HG02610 (cell line): Measurements from ENCODE around the gene NAPEPLD.
A peak's percentile ranks its signal among the peaks of the same experiment; 100 is the strongest.
"Not testable (repeated sequence)": the region's sequence is repeated elsewhere in the genome, so short reads cannot be mapped to it uniquely, and the experiment has no call there.

Source experiments
- ATAC-seq: cut with Tn5 transposase; IDR thresholded peaks from one replicate; pipeline ENCODE4 v1.9.1; 2021; ENCODE audit warnings: mild to moderate bottlenecking, moderate library complexity; ENCODE audit not compliant: unreplicated experiment

NAPEPLD gene

GRCh38 chr7:103114576-103115008 lies 34.3 kb downstream of the NAPEPLD start:
- ATAC-seq: no peak

GRCh38 chr7:103113164-103113563 lies 35.7 kb downstream of the NAPEPLD start:
- ATAC-seq: no peak

- not testable (repeated sequence) for ATAC-seq
Measured at GRCh38 chr7:103106703-103107070, 42.2 kb downstream of the NAPEPLD start.

- no peak for ATAC-seq
Measured at GRCh38 chr7:103106005-103106702, 42.7 kb downstream of the NAPEPLD start.

DNA sequence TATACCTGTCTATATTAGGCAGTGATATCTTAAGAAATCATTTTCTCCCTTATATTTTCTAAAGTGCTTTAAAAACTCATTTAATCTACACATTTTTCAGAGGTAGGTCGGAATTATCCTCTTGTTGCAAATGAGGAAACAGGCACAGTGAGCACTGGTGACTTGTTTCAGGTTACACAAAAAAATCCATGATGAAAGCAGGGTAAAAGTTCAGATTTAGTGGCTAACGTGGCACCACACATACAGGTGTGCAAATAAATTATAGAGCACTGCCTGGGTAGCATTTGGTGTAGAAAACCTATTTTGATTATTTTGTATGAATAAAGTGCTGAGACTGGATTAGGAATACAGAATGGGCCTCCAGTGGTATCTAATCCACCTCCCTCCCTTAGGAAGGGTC lies 47.4 kb downstream of the NAPEPLD start:
- ATAC-seq: no peak

DNA sequence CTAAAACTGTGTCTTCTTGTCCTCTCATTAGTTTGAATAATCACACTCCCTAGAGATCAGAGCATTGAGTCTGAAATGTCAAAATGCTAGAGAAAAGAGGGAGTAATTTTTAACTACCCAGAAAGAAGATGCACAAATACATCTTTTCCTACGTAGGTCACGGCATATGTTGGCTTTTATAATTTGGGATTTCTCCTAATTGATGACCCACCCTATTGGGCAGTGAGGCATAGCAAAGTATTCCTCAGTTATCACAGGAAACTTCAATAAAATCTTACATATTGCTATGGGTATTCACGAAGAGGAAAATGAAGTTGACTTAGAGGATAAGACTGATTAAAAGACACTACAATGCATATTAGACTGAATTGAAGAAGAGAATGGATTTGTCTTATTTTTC lies 48.6 kb downstream of the NAPEPLD start:
- ATAC-seq: no peak

- no peak for ATAC-seq
Measured at GRCh38 chr7:103097041-103097440, 51.9 kb downstream of the NAPEPLD start.

- ATAC-seq: not testable (repeated sequence)
Measured at GRCh38 chr7:103095558-103095957, 53.3 kb downstream of the NAPEPLD start.

DNA sequence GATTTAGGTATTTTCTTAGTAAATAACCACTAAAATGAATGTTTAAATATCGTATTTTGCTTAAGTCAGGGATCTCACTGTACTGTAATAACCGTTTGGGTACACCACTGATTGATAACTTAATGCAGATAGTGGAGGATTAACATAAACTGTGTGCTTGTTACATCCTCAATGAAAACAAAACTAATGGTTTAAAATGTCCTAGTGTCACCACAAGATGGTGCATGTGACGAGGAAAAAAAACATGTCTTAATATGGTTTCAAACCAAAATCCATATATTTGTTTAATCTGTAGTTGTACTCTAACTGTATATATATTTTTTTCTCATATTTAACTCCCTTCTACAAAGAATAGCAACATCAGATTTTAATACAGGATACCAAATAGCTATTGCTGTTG lies 54.8 kb downstream of the NAPEPLD start:
- ATAC-seq: no peak

DNA sequence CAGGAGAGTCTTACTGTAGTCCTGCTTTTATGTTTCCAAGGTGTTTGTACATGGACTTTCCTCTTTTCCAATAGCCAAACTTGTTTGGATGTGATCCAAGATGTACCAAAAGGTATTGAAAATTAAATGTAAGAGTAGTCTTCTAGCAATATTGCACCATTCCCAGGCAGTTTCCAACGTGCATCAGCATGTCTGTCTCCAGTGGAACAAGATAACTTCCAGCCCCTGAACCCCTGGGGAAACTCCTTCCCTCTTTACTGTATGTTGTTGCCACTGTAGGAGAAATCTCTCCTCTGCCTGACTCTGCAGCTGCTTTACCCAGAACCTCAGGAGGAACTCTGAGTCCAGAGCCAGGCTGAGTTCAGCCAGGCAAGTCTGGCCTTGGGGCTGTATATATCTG lies 55.5 kb downstream of the NAPEPLD start:
- no peak for ATAC-seq

DNA sequence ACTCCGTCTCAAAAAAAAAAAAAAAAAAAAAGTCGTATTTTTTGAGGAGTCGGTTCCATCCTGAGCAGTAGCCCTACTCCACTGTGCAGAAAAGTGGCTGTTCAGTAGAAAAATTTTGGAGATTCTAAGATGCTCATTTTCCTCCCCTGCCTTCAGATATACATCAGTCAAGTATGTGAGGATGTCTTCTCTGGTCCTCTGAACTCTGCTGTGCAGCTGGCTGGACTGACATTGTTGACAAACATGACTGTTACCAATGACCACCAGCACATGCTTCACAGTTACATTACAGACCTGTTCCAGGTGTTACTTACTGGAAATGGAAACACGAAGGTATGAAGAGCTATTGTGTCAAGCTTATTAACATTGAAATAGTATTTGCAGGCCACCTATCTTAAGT lies 56.6 kb downstream of the NAPEPLD start:
- not testable (repeated sequence) for ATAC-seq

- ATAC-seq: no peak
Measured at GRCh38 chr7:103083210-103083609, 65.7 kb downstream of the NAPEPLD start.

DNA sequence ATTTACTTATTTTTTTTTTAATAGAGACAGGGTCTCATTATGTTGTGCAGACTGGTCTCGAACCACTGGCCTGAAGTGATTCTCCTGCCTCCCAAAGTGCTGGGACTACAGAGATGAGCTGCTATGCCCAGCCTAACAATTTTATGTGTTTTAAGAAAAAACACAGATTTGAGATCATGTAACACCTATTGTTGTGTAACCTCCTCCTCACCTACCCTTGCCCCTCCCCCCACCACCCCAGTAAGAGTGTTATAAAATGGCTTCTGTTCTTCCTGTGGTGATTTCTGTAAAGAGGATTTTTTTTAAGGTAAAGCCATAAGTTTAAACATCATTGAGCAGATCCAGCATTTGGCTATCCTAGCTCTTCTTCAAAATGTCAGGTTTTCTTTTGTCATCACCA lies 66.4 kb downstream of the NAPEPLD start:
- no peak for ATAC-seq

DNA sequence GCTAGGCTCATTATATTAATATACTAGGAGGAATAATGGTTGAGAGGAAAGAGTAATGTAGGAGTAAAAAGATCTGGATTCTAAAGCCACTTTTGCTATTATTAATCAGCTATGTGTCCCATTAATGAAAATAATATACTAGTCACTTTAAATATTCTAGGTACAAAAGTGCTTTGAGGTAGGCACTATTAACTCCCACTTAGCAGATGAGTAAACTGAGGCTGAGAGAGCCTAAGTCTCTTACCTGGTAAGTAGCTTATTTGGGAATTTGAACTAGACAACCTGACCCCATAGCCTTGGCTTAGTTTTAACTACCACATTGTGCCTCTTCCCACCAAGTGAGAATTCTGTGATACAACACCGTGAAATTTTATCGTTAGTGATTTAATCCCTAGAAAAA lies 68.0 kb downstream of the NAPEPLD start:
- no peak for ATAC-seq

DNA sequence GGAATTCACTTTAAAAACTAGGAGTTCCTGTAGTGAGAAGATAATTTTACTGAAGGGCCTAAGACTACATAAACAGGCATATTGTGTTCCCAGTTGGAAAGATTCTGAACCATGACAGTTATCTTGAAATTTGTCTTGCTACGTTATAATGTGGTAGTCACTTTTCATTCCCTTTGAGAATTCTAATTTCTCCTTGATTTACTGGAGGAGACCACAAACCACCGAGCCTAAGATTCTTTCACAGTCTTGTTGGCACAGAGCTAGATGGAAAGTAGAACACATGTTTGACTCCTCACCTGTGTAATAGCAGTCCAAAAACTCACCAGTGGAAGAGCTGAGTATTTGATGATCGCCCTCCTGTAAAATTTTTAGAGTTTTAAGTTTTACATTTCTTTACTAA lies 69.1 kb downstream of the NAPEPLD start:
- no peak for ATAC-seq

DNA sequence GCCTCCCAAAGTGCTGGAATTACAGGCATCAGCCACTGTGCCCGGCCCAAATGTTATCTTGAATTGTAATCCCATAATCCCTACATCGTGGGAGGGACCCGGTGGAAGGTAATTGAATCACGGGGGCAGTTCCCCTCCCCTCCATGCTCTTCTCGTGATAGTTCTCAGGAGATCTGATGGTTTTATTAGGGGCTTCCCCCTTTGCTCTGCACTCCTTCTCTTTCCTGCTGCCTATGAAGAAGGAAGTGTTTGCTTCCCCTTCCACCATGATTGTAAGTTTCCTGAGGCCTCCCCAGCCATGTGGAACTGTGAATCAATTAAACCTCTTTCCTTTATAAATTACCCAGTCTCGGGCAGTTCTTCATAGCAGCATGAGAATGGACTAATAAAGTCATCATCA lies 70.7 kb downstream of the NAPEPLD start:
- not testable (repeated sequence) for ATAC-seq

DNA sequence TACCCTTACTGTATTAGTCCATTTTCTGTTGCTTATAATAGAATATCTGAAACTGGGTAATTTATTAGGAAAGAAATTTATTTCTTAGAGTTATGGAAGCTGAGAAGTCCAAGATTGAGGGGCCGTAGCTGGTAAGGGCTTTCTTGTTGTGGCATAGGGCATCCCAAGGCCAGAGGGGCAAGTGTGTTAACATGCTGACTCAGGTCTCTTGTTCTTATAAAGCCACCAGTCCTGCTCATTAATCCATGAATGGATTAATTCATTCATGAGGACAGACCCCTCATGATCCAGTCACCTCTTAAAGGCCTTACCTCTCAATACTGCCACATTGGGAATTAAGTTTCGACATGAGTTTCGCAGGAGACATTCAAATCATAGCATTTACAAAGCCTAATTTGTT lies 71.6 kb downstream of the NAPEPLD start:
- ATAC-seq: no peak

DNA sequence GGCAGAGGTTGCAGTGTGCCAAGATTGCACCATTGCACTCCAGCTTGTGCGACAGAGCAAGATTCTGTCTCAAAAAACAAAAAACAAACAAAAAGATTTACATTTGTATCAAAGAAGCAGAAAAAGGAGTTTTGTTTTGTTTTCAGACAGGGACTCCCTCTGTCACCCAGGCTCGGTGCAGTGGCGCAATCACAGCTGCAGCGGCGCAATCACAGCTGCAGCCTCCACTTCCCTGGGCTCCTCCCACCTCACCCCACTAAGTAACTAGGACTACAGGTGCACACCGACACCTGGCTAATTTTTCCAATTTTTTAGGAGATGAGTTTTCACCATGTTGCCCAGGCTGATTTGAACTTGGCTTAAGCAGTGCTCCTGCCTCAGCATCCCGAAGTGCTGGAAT lies 72.1 kb downstream of the NAPEPLD start:
- ATAC-seq: no peak

DNA sequence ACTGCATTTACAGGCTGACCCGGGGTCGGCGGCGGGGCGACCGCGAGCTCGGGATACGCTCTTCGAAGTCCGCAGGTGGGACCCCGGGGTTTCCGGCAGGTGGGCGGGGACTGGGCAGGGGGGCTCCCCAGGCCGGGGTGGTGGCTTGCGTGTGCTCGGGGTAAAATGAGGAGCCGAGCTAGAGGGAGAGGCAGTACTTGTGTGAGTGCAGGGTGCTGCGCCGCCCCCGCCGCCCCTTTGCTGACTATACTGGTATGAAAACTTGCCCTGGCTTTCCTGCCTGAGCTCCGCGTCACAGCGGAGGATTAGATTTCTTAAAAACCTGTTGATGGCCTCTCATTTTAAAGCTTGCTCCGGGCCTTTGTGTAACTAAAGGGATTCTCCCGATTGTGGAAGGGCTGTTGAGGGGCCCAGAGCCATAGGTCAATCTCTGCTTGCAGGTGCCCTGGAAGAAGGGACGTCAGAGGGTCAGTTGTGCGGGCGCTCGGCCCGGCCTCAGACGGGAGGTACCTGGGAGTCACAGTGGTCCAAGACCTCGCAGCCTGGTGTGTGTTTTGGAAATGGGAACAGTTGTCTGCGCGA lies 73.5 kb downstream of the NAPEPLD start:
- peak; percentile 37 for ATAC-seq

DNA sequence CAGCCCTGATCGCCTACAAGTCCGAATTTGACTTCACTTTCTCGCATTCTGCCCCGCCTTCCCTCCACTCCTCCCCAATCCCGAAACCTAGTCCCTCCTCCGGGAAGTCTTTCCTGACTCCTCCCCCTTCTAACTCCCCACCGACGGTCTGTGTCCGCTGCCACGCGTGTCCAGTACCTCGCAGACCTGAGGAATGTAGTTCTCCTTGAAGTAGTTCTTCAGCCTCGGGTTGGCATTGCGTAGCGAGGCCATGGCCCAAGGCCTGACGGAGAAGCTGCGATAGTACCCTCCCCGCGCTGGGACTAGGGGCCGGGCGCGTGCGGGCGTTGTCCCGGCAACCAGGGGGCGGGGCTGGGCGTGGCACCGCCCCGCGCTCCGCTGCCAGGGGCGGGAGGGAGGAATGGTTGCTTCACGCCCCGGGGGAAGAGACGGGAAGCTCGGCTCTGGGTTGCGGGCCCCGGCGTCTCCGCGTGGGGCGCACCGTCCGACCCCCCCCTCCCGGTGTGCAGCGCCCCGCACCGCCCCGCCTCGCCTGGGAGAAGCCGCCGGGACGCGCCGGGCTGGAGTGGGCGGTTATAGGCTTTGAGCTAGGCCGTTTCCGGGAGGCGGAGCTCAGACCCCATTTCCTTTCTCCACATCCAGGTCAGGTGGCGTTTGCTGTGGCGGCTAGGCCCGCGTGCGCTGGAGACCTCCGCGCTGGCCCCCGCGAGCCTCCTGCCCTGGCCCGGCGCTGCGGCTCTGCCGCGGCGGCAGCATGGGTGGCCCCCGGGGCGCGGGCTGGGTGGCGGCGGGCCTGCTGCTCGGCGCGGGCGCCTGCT lies 74.2 kb downstream of the NAPEPLD start, which contains the start of the genes ARMC10 and FBXL13:
Gene ARMC10, plus strand, starts transcription at position 622 of the 818 bp plus-strand sequence. Its CDS starts 133 bp downstream, at position 755.
Gene FBXL13, minus strand, starts transcription at position 278 of the 818 bp plus-strand sequence.
- peak; percentile 92 for ATAC-seq

DNA sequence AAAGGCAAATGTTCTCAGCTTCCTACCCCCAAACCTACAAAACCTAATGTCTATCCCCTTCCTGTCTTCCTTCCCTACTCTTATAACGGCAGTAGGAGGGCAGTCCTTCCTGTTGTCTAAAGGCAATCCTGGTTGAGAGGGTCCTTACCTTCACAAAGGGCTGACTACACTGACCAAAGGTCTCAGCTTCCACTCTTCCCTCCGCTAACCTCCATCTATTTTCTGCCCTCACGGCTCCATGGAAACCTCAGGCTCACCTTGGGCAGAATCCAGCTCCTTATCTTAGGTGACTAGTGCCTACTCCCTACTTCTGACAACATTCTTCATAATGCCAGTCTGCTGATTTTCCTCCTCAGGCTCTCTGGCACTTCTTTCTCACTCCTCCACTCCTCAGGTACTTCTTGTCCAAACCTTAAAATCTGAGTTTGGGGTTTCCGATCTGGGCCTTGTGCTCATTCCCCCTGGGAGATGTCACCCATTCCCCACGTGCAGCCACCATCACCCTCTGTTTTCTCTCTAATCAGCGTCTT lies 74.8 kb downstream of the NAPEPLD start:
- no peak for ATAC-seq
